Activated CD4-positive, alpha-beta T cell treated with anti-CD3 and anti-CD28 coated beads, Interleukin-2, amount 10 ng/mL, durations not matched to agents 7 days and 5 days (primary cell): ENCODE results near the gene S100A16. TPM values are rescaled to one million over a fixed set of nuclear protein-coding genes. Genes with fewer than 3 reads are reported as not detected.
"Not testable (repeated sequence)": the region's sequence is repeated elsewhere in the genome, so short reads cannot be mapped to it uniquely, and the experiment has no call there.

Source experiments
- CTCF ChIA-PET: fragments of 350-600 bp; sonication (Branson Sonifier 250); formaldehyde crosslinking; loops from one replicate; lab custom pipeline; 2021; ENCODE audit warnings: antibody characterized with exemption; lab: Charles Lee
- POLR2A ChIA-PET: fragments of 350-600 bp; sonication (Branson Sonifier 250); formaldehyde crosslinking; loops from one replicate; lab custom pipeline; 2021; ENCODE audit warnings: antibody characterized with exemption; lab: Charles Lee
- DNase-seq: peaks from one replicate; pipeline ENCODE4 v3.0.0-alpha.2; 2020
- H3K27ac Mint-ChIP-seq: one replicate; pipeline ENCODE4 v1.8.0; 2021; ENCODE audit warnings: mild to moderate bottlenecking, moderate library complexity, mixed read lengths
- H3K27me3 Mint-ChIP-seq: one replicate; pipeline ENCODE4 v1.8.0; 2021; ENCODE audit warnings: mixed read lengths
- H3K36me3 Mint-ChIP-seq: one replicate; pipeline ENCODE4 v1.8.0; 2021; ENCODE audit warnings: low read depth, mixed read lengths
- H3K4me1 Mint-ChIP-seq: one replicate; pipeline ENCODE4 v1.8.0; 2021; ENCODE audit warnings: mixed read lengths
- H3K4me3 Mint-ChIP-seq: one replicate; pipeline ENCODE4 v1.8.0; 2021; ENCODE audit warnings: mild to moderate bottlenecking, moderate library complexity, mixed read lengths
- H3K9me3 Mint-ChIP-seq: one replicate; pipeline ENCODE4 v1.8.0; 2021; ENCODE audit warnings: mixed read lengths
- total RNA-seq, 2 experiments: library from RNA; stranded (reverse); gene quantifications; one replicate each; pipeline ENCODE4 v1.2.3, GENCODE V29; 2021

Gene S100A16
- total RNA-seq, 2 experiments from 2014 or later, result not detected

DNA sequence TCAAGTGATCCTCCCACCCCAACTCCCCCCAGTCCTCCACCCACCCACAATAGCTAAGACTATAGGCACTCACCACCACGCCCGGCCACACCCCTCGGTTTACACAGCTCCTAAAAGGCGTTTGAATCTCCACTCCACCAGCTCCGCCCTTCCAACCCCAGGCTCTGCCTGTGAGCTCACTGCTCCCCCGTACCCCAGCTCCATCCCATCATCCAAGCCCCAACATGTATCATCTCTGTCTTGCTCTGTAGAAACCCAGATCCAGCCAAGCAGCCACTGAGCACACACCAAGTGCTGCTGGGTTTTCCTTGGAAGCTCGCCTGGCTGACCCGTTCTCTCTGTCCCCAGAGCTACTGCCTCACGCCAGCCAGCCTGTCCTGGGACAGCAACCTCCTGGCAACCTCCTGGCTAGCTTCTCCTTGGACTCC lies 35.3 kb downstream of the S100A16 start:
- Mint-ChIP-seq H3K27ac (no peak overlapping the region), H3K36me3 (no peaks in the 10 kb centered on the region), H3K27me3 (peaks cover 30% of the 10 kb centered on the region), H3K4me3 (no peak overlapping the region), H3K9me3 (no peaks in the 10 kb centered on the region), H3K4me1 (peaks cover 15% of the 10 kb centered on the region)
- ChIA-PET POLR2A (no interaction called here), CTCF (interaction anchor here (0.6 to 2.8 kb wide), 6 partner anchors 9 to 56 kb away, joined by 3 to 13 read pairs (median 4); partner anchors contain the start of gene CHTOP)
- DNase-seq, result no peak

DNA sequence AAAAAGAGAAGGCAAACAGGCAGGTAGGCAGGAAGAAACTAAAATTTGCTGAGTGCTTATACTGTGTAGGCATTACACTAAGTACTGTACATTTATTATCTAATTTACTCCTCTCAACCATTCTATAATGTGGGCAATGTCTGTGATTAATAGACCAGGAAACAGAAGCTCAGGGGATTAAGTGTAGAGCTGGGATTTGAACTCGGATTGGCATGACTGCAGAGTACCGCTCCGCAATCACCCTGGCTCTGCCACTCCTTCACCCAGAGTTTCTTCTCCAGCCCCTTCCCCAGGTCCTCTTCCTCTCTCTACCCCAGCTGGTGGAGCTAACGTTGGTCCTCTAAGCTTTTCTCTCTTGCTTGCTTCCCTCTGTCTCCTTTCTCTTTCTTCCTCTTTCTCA lies 35.8 kb downstream of the S100A16 start:
- no peak for DNase-seq
- ChIA-PET CTCF (interaction anchor here (0.6 to 2.8 kb wide), 5 partner anchors 9 to 57 kb away, joined by 3 to 13 read pairs (median 4); partner anchors contain the start of gene CHTOP), POLR2A (no interaction called here)
- Mint-ChIP-seq H3K27ac (no peak overlapping the region), H3K9me3 (no peaks in the 10 kb centered on the region), H3K4me1 (peaks cover 19% of the 10 kb centered on the region), H3K36me3 (no peaks in the 10 kb centered on the region), H3K4me3 (no peak overlapping the region), H3K27me3 (peaks cover 30% of the 10 kb centered on the region)

GRCh38 chr1:153575497-153575896 lies 37.4 kb downstream of the S100A16 start:
- CTCF ChIA-PET, result interaction anchor here (2.8 kb wide), 1 partner anchor 43 kb away, joined by 13 read pairs; no protein-coding TSS in a partner anchor
- Mint-ChIP-seq H3K27me3 (peaks cover 30% of the 10 kb centered on the region), H3K4me1 (peaks cover 25% of the 10 kb centered on the region)
- H3K4me3 Mint-ChIP-seq, POLR2A ChIA-PET, H3K27ac Mint-ChIP-seq, DNase-seq, H3K9me3 Mint-ChIP-seq, H3K36me3 Mint-ChIP-seq: not testable (repeated sequence)

GRCh38 chr1:153575081-153575491 lies 37.9 kb downstream of the S100A16 start:
- H3K4me3 Mint-ChIP-seq, POLR2A ChIA-PET, H3K27ac Mint-ChIP-seq, CTCF ChIA-PET, DNase-seq, H3K9me3 Mint-ChIP-seq, H3K36me3 Mint-ChIP-seq: not testable (repeated sequence)
- peaks cover 30% of the 10 kb centered on the region for H3K27me3 Mint-ChIP-seq
- peaks cover 25% of the 10 kb centered on the region for H3K4me1 Mint-ChIP-seq

GRCh38 chr1:153573351-153573750 lies 39.6 kb downstream of the S100A16 start:
- Mint-ChIP-seq H3K27me3 (peaks cover 19% of the 10 kb centered on the region), H3K36me3 (no peaks in the 10 kb centered on the region), H3K4me1 (peaks cover 34% of the 10 kb centered on the region), H3K4me3 (no peak overlapping the region), H3K27ac (no peak overlapping the region), H3K9me3 (no peaks in the 10 kb centered on the region)
- CTCF ChIA-PET, result interaction anchor here (0.7 to 6.7 kb wide), 13 partner anchors 8 to 75 kb away, joined by 3 to 99 read pairs (median 7); partner anchors contain the start of genes S100A14, S100A5 and S100A6
- POLR2A ChIA-PET, result no interaction called here
- no peak for DNase-seq

GRCh38 chr1:153572569-153573015 lies 40.3 kb downstream of the S100A16 start:
- Mint-ChIP-seq H3K27ac (peak overlapping the region; percentile 32), H3K4me1 (peaks cover 38% of the 10 kb centered on the region), H3K36me3 (no peaks in the 10 kb centered on the region), H3K9me3 (no peaks in the 10 kb centered on the region), H3K4me3 (no peak overlapping the region), H3K27me3 (peaks cover 11% of the 10 kb centered on the region)
- CTCF ChIA-PET, result interaction anchor here (0.7 to 6.7 kb wide), 19 partner anchors 9 to 140 kb away, joined by 3 to 99 read pairs (median 4); partner anchors contain the start of genes S100A14, S100A5 and S100A6
- peak; percentile 68 for DNase-seq
- POLR2A ChIA-PET, result no interaction called here

DNA sequence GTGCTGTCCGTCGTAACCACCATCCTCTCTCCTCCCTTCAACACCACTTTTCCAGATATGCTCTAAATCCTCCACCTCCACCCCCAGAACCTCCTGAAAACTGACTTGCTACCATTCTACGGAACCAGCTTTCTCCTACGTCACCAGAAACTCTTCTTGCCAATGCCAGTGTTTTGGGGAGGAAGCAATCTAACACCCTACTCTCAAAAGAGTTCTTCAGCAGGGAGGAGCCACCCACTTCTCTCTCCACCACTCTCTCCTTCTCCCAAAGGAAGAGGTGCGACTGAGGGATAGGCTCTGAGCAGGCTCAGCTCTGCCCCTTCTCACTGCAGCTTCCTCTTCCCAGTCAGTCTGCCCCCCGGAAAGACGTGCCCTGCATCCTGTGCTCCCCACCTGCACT lies 41.2 kb downstream of the S100A16 start:
- Mint-ChIP-seq H3K9me3 (no peaks in the 10 kb centered on the region), H3K36me3 (no peaks in the 10 kb centered on the region), H3K4me3 (no peak overlapping the region), H3K27me3 (peaks cover 4% of the 10 kb centered on the region), H3K27ac (no peak overlapping the region), H3K4me1 (peaks cover 41% of the 10 kb centered on the region)
- ChIA-PET POLR2A (no interaction called here), CTCF (interaction anchor here (0.7 to 6.7 kb wide), 15 partner anchors 8 to 178 kb away, joined by 3 to 99 read pairs (median 4); partner anchors contain the start of genes S100A14 and S100A6)
- no peak for DNase-seq

DNA sequence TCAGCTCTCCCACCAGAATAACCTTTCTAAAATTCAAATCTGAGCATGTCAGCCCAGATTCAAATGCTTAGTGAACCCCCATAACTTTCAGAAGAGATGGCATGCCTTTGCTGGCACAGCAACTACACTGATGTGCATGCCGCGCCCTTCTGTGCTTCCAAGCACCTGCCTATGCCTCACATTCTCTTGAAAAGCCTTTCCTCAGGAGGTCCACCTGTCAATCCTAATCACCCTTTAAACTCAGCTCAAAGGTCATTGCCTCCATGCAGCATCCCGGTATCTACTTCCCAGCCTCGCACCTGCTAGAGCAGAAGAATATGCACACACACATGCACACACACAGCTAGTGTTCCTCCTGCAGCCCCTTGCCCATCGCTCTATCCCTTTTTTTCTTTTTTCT lies 42.1 kb downstream of the S100A16 start:
- POLR2A ChIA-PET, result no interaction called here
- H3K36me3 Mint-ChIP-seq, result no peaks in the 10 kb centered on the region
- no peaks in the 10 kb centered on the region for H3K27me3 Mint-ChIP-seq
- peaks cover 48% of the 10 kb centered on the region for H3K4me1 Mint-ChIP-seq
- H3K27ac Mint-ChIP-seq, result peak overlapping the region; percentile 77
- CTCF ChIA-PET, result interaction anchor here (0.7 to 6.7 kb wide), 7 partner anchors 19 to 178 kb away, joined by 3 to 99 read pairs (median 4); partner anchors contain the start of genes S100A5 and S100A6
- DNase-seq, result no peak
- H3K9me3 Mint-ChIP-seq, result no peaks in the 10 kb centered on the region
- H3K4me3 Mint-ChIP-seq, result no peak overlapping the region

DNA sequence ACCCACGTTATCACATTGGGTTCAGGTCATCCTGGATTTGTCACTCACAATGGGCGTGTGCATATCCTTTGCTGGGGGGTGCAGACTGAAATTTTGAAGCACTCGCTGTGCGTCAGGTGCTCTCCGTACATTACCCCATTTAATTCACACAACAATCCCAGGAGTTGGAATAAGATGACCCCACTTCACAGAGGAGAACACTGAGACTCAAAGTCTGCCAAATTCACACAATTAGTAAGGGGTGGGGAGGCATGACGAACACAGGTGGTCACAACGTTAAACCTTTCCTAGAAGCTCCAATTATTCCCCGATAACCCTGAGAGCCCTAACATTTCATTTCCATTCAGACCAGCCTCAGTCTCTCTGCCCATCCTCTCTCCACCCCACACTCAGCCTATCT lies 43.5 kb downstream of the S100A16 start:
- ChIA-PET CTCF (interaction anchor here (1.2 to 6.7 kb wide), 7 partner anchors 9 to 49 kb away, joined by 3 to 99 read pairs (median 11); partner anchors contain the start of genes S100A4 and S100A6), POLR2A (no interaction called here)
- H3K27ac Mint-ChIP-seq, result peak overlapping the region; percentile 43
- no peaks in the 10 kb centered on the region for H3K9me3 Mint-ChIP-seq
- no peak overlapping the region for H3K4me3 Mint-ChIP-seq
- H3K4me1 Mint-ChIP-seq, result peaks cover 55% of the 10 kb centered on the region
- DNase-seq, result no peak
- H3K36me3 Mint-ChIP-seq, result no peaks in the 10 kb centered on the region
- H3K27me3 Mint-ChIP-seq, result no peaks in the 10 kb centered on the region

DNA sequence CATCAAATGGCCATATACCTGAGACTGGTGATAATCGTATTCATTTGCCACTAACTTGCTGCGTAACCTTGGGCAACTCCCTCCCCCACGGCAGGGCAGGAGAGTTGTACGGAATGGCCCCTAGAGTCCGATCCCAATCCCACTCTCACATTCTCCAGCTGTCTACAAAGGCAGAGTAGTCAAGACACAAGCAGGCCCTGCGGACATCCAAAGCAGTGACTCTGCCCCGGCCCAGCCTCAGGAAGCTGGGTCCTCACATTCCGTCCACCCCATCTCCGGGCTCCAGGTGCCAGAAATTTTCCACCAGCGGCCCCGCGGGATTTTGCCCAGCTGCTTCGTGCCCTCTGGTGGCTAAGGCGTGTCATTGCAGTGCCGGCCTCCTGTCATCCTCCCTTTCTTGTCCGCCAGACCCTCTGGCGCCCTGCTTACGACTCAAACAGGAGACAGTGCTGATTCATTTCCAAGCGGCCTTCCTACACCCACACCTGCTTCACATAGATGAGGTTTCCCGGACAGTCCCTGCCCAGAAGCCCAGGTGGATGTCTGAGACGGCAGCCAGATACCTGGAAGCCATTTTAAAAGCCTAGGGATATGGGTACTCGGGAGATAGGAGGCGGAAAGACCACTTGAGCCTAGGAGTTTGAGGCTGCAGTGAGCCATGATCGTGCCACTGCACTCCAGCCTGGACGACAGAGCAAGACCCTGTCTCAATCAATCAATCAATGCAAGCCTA lies 44.4 kb downstream of the S100A16 start:
- CTCF ChIA-PET, result interaction anchor here (0.5 to 6.7 kb wide), 29 partner anchors 10 to 759 kb away, joined by 3 to 99 read pairs (median 4); partner anchors contain the start of genes CHTOP, S100A13, S100A3 and S100A4
- POLR2A ChIA-PET, result interaction anchor here (1.6 to 1.7 kb wide), 2 partner anchors 23 to 36 kb away, joined by 3 to 6 read pairs; partner anchors contain the start of gene S100A4
- Mint-ChIP-seq H3K4me3 (peak overlapping the region; percentile 60), H3K9me3 (no peaks in the 10 kb centered on the region), H3K4me1 (peaks cover 55% of the 10 kb centered on the region), H3K27me3 (no peaks in the 10 kb centered on the region), H3K36me3 (no peaks in the 10 kb centered on the region), H3K27ac (peak overlapping the region; percentile 85)
- peak; percentile 86 for DNase-seq

- no peaks in the 10 kb centered on the region for H3K9me3 Mint-ChIP-seq
- peaks cover 49% of the 10 kb centered on the region for H3K4me1 Mint-ChIP-seq
- H3K27me3 Mint-ChIP-seq, result no peaks in the 10 kb centered on the region
- CTCF ChIA-PET, result interaction anchor here (0.5 to 6.7 kb wide), 27 partner anchors 10 to 759 kb away, joined by 3 to 99 read pairs (median 4); partner anchors contain the start of genes CHTOP, S100A13, S100A3 and S100A4
- no peak overlapping the region for H3K4me3 Mint-ChIP-seq
- POLR2A ChIA-PET, result interaction anchor here (1.6 to 1.7 kb wide), 2 partner anchors 23 to 35 kb away, joined by 3 to 6 read pairs; partner anchors contain the start of gene S100A4
- H3K27ac Mint-ChIP-seq, result peak overlapping the region; percentile 84
- no peak for DNase-seq
- no peaks in the 10 kb centered on the region for H3K36me3 Mint-ChIP-seq
These were observed 45.1 kb downstream of the S100A16 start for GRCh38 chr1:153567621-153568366.
